Gastrocnemius medialis (tissue), 4 donors: ENCODE results near the gene HOXA9. TPM values are rescaled to one million over a fixed set of nuclear protein-coding genes. Genes with fewer than 3 reads are reported as not detected.

Experiments used
- ATAC-seq, 2 donors: fragments of 150-250 bp; one replicate each; pipeline ENCODE4 v1.9.1; 2016
- DNase-seq, 2 donors: peaks; one replicate each; pipeline ENCODE4 v3.0.0-alpha.2; 2019
- H3K27ac ChIP-seq, 4 donors: fragments of 200-600 bp; sonication (generic); 1 replicate in 1 of 4; 2 replicates in 3 of 4; pipeline ENCODE4 v1.5.1; 2016 to 2018; ENCODE audit warnings: mild to moderate bottlenecking in 2 of 4, moderate library complexity in 1 of 4
- H3K27me3 ChIP-seq, 3 donors: fragments of 200-600 bp; sonication (generic) in 2 of 3; 1 replicate in 1 of 3; 2 replicates in 2 of 3; pipeline versions ENCODE4 v1.5.1 to v1.6.0; 2016 to 2019; ENCODE audit warnings: mild to moderate bottlenecking in 1 of 3, moderate library complexity in 1 of 3
- H3K36me3 ChIP-seq, 2 donors: fragments of 200-600 bp; sonication (generic) in 1 of 2; one replicate each; pipeline ENCODE4 v1.5.1; 2017 to 2018
- H3K4me1 ChIP-seq, 2 donors: fragments of 200-600 bp; sonication (generic) in 1 of 2; one replicate each; pipeline ENCODE4 v1.5.1; 2016 to 2017; ENCODE audit warnings: mild to moderate bottlenecking in 2 of 2
- H3K4me3 ChIP-seq, 4 donors: fragments of 200-600 bp; sonication (generic) in 3 of 4; 1 replicate in 1 of 4; 2 replicates in 3 of 4; pipeline ENCODE4 v1.5.1; 2016 to 2019; ENCODE audit warnings: mild to moderate bottlenecking in 2 of 4
- H3K9me3 ChIP-seq, 3 donors: fragments of 200-600 bp; sonication (generic) in 2 of 3; 1 replicate in 1 of 3; 2 replicates in 2 of 3; pipeline ENCODE4 v1.5.1; 2016 to 2019
- POLR2A ChIP-seq, 2 donors: fragments of 450-650 bp; IDR thresholded peaks; one replicate each; pipeline ENCODE4 v1.6.1; 2017; ENCODE audit warnings: antibody characterized with exemption in 2 of 2, mild to moderate bottlenecking in 2 of 2, moderate library complexity in 2 of 2
- in situ Hi-C, 4 donors: fragments of 200-750 bp; cut with MboI; loops; one replicate each; pipeline versions ENCODE4 v1.15.0 to v1.8.0; 2017; ENCODE audit warnings: low sequenced_read_pairs in 4 of 4
- intact Hi-C: fragments of 100-400 bp; cut with DNase I; formaldehyde crosslinking; loops from one replicate; pipeline ENCODE4 v1.15.1; 2023; ENCODE audit warnings: low total_unique reads
- total RNA-seq, 4 donors: library from RNA; depleted of rRNA; stranded (reverse); fragments of >200 nt; gene quantifications; one replicate each; pipeline versions ENCODE4 v1.1.0 to v1.2.3, GENCODE V29; 2016
- TF ChIP-seq, protein P1 (sequence below), 5 experiments: fragments of 450-650 bp in 3 of 5; fragments of 200-600 bp in 2 of 5; sonication (generic) in 2 of 5; IDR thresholded peaks in 4 of 5; conservative IDR thresholded peaks in 1 of 5; 1 replicate in 4 of 5; 2 replicates in 1 of 5; pipeline ENCODE4 v1.5.1; 2016 to 2019; ENCODE audit warnings: antibody characterized with exemption in 5 of 5, mild to moderate bottlenecking in 3 of 5, moderate library complexity in 3 of 5

Gene HOXA9
- total RNA-seq, 4 donors from 2014 or later, result 18.9 to 30.3 (median 19.5) TPM

DNA sequence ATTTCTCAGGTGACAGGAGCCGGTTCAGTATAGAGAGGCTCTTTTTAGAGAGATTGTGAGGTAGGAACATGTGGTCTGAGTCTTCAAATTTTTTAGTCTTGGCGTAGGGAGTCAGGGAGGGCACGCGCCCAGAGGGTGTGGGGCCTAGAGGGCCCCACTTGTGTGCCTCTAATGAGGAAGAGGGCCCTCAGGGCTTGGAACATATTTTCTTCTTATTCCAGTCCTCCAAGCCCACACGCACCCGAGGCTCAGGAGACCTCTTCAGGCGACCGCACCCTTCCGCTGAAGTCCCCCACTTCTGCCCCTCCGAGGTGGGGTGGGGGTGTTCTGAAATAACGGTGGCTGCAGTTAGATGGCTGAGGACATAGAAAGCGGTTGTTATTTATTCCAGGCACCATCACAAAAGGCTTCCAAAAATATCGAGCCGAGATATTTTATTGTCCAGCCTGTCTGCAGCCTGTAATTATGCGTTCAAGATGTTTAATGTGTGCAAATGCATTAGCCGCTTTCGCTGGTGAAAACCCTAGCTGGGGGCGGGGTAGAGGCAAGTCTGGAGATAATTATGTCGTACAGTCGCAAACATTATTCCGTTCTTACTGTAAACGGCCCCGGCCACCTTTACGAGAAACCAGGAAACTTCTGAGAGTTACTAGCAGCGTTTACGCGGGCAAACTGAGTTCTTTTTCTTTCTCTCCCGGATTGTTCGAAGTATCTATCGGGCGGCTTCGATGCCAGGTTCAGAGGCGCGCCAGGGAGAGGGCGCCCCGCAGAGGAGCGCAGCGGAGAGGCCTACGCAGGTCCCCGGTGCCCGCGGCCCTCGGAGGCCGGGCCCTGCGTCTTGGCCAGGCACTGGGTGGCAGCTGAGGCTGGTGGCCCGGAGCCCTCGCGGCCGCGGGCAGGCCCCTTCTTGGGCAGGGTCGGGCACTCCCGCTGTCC lies 47.4 kb upstream of the HOXA9 start:
- in situ Hi-C loops (loop anchor here in 3 of 4 donors (25.0 kb wide), 3 partner anchors 350 to 700 kb away; no protein-coding TSS in a partner anchor), intact Hi-C loops (no loop called here)
- no peaks in the 10 kb centered on the region for H3K36me3 ChIP-seq
- no peak overlapping the region for H3K27ac ChIP-seq
- H3K9me3 ChIP-seq, result no peaks in the 10 kb centered on the region
- TF ChIP-seq, protein P1, sequence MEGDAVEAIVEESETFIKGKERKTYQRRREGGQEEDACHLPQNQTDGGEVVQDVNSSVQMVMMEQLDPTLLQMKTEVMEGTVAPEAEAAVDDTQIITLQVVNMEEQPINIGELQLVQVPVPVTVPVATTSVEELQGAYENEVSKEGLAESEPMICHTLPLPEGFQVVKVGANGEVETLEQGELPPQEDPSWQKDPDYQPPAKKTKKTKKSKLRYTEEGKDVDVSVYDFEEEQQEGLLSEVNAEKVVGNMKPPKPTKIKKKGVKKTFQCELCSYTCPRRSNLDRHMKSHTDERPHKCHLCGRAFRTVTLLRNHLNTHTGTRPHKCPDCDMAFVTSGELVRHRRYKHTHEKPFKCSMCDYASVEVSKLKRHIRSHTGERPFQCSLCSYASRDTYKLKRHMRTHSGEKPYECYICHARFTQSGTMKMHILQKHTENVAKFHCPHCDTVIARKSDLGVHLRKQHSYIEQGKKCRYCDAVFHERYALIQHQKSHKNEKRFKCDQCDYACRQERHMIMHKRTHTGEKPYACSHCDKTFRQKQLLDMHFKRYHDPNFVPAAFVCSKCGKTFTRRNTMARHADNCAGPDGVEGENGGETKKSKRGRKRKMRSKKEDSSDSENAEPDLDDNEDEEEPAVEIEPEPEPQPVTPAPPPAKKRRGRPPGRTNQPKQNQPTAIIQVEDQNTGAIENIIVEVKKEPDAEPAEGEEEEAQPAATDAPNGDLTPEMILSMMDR (IDR thresholded peaks at IDR 0.05 in 4 of 5, conservative IDR thresholded peaks at IDR 0.05 in 1 of 5), result no peak
- no peak for TF ChIP-seq POLR2A (IDR thresholded peaks at IDR 0.05)
- no peak overlapping the region for H3K4me3 ChIP-seq
- peaks cover 9 to 31% (median 27%) of the 10 kb centered on the region in 3 donors for H3K27me3 ChIP-seq
- DNase-seq, result no peak
- H3K4me1 ChIP-seq, result peaks cover 4 to 5% of the 10 kb centered on the region in 2 donors
- ATAC-seq, result no peak

DNA sequence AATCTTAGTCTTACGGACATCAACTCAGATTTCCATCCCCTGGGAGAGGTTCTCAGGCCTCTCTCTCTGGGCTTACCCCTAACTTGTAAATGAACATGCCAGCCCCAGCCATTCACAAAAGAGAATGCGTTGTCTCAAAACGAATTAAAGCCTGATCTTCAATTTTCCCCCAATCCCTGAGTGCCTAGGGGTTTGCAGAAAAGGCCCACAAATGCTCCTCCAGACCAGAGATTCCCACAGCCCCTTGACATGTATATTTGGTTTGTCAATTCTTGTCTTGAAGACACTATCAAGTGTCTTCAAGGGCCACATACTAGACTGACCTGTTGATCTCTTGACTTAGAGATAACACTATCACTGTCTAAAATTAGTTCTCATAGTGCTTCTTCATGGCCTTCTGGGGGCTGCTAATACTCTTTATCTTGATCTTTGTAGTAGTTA lies 46.4 kb upstream of the HOXA9 start:
- TF ChIP-seq, protein P1 (IDR thresholded peaks at IDR 0.05 in 4 of 5, conservative IDR thresholded peaks at IDR 0.05 in 1 of 5), result no peak
- no peak for TF ChIP-seq POLR2A (IDR thresholded peaks at IDR 0.05)
- no peaks in the 10 kb centered on the region for H3K9me3 ChIP-seq
- no peak for ATAC-seq
- H3K4me1 ChIP-seq, result peaks cover 4 to 5% of the 10 kb centered on the region in 2 donors
- intact Hi-C loops, result no loop called here
- no peak overlapping the region for H3K27ac ChIP-seq
- H3K36me3 ChIP-seq, result no peaks in the 10 kb centered on the region
- H3K4me3 ChIP-seq, result no peak overlapping the region
- in situ Hi-C loops, result loop anchor here in 3 of 4 donors (25.0 kb wide), 3 partner anchors 351 to 701 kb away; no protein-coding TSS in a partner anchor
- no peak for DNase-seq
- peaks cover 9 to 31% (median 29%) of the 10 kb centered on the region in 3 donors for H3K27me3 ChIP-seq

DNA sequence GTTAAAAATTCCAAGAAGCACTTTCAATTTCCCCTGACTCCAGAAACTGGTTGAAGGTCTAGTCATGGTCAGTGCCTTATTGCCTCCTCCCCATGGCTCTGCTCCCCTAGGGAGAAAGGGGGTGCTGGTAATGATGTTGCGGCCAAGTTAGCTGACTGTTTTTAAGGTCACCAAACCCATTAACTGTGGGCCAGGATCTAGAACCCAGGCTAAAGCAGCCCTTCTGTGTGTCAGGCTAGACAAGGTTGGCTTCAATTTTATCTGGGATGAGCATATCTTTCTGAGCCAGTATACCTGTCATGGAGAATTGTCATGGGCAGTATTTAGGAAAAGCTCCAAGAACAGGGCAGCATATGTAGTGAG lies 45.7 kb upstream of the HOXA9 start:
- H3K9me3 ChIP-seq, result no peaks in the 10 kb centered on the region
- H3K36me3 ChIP-seq, result no peaks in the 10 kb centered on the region
- DNase-seq, result no peak
- H3K27ac ChIP-seq, result no peak overlapping the region
- TF ChIP-seq POLR2A (IDR thresholded peaks at IDR 0.05), result no peak
- TF ChIP-seq, protein P1 (IDR thresholded peaks at IDR 0.05 in 4 of 5, conservative IDR thresholded peaks at IDR 0.05 in 1 of 5), result no peak
- in situ Hi-C loops (loop anchor here in 3 of 4 donors (25.0 kb wide), 3 partner anchors 351 to 701 kb away; no protein-coding TSS in a partner anchor), intact Hi-C loops (no loop called here)
- peaks cover 4 to 5% of the 10 kb centered on the region in 2 donors for H3K4me1 ChIP-seq
- no peak overlapping the region for H3K4me3 ChIP-seq
- ATAC-seq, result no peak
- H3K27me3 ChIP-seq, result peaks cover 9 to 38% (median 35%) of the 10 kb centered on the region in 3 donors

DNA sequence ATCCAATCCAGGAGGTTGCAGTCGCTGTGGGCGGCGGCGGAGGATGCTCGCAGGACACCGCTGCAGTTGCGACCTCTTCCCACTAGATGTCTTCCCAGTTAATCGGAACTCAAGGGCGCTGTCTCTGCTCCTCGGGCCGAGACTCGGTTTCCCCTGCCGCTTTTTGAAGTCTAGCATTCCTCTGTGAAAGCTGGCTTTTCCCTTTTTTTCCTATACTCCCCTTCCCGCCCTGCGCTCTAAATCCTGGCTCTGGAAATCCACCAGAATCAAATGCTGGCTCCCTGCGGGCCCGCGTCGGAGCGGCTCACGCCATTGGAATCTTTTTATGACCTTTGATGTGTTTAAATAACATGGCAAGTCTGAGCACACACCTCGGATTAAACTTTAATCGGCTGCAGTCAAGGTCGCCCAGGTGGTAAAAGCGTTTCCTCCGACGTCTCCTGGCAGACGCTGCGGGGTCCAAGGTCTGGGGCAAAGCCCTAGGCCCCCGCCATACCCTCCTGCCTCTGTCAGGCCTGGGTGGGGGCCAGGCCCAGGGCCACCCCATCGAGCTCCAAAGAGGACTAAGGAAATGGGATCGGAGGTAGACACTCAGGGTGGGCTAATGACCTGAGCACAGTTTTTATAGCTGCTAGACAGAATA lies 45.2 kb upstream of the HOXA9 start:
- peak in 1 of 2 donors; percentile 33 for DNase-seq
- in situ Hi-C loops (loop anchor here in 3 of 4 donors (25.0 kb wide), 3 partner anchors 352 to 702 kb away; no protein-coding TSS in a partner anchor), intact Hi-C loops (no loop called here)
- no peak for TF ChIP-seq POLR2A (IDR thresholded peaks at IDR 0.05)
- TF ChIP-seq, protein P1 (IDR thresholded peaks at IDR 0.05 in 4 of 5, conservative IDR thresholded peaks at IDR 0.05 in 1 of 5), result peak; percentile 39 to 85 (median 66)
- Histone ChIP-seq H3K36me3 (no peaks in the 10 kb centered on the region), H3K27me3 (peaks cover 13 to 43% (median 40%) of the 10 kb centered on the region in 3 donors), H3K9me3 (no peaks in the 10 kb centered on the region), H3K27ac (no peak overlapping the region), H3K4me1 (peaks cover 4 to 5% of the 10 kb centered on the region in 2 donors), H3K4me3 (peak overlapping the region; percentile 30 to 57 (median 37))
- peak; percentile 36 to 76 for ATAC-seq
